ENCODE results near the gene MFAP3L.

DNA sequence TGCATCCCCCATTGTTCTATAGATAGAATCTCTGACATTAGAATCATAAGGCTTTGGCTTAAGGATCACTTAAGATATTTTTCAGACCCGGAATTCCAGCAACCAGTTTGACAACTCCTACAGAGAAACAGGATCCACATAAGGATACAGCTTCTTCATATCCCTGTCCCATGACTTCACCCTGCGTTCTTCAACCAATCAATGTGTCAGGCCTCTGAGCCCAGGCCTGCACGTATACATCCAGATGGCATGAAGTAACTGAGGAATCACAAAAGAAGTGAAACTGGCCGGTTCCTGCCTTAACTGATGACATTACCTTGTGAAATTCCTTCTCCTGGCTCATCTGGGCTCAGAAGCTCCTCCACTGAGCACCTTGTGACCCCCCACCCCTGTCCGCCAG, 85.1 kb downstream of the MFAP3L start:
- TF ChIP-seq POLR2A (IDR thresholded peaks at IDR 0.05; ENCODE audit: low read length) (no peak), GATA1 (IDR thresholded peaks at IDR 0.05; ENCODE audit: low read depth, low read length) (no peak)
